Pancreas (tissue), 10 donors: ENCODE data around the gene GPR18. TPM values are rescaled to one million over a fixed set of nuclear protein-coding genes. Genes with fewer than 3 reads are reported as not detected.

Experiments
- ATAC-seq, 4 donors: fragments of 200-7000 bp; cut with Tn5 transposase; one replicate each; pipeline versions ENCODE4 v1.8.0 to v1.9.1; 2020; ENCODE audit warnings: mild to moderate bottlenecking in 4 of 4, moderate library complexity in 4 of 4
- DNase-seq, 6 donors: peaks; one replicate each; pipeline ENCODE4 v3.0.0-alpha.2; 2020
- FAIRE-seq: peaks from 2 replicates; lab custom pipeline; 2012; peaks lifted over from hg19 to GRCh38; lab: Jason Lieb, UNC
- H3K27ac ChIP-seq, 4 donors: fragments of 200-600 bp; sonication (generic); 1 replicate in 3 of 4; 2 replicates in 1 of 4; pipeline versions ENCODE4 v1.5.0 to v1.8.0; 2020
- H3K27me3 ChIP-seq, 4 donors: fragments of 200-600 bp; one replicate each; pipeline ENCODE4 v1.8.0; 2021
- H3K36me3 ChIP-seq, 3 donors: fragments of 200-600 bp; sonication (generic) in 1 of 3; one replicate each; pipeline versions ENCODE4 v1.5.0 to v1.8.0; 2020 to 2021
- H3K4me1 ChIP-seq, 3 donors: fragments of 200-600 bp; one replicate each; pipeline ENCODE4 v1.8.0; 2021
- H3K4me3 ChIP-seq, 4 donors: fragments of 200-600 bp; sonication (generic) in 2 of 4; one replicate each; pipeline versions ENCODE4 v1.5.0 to v1.8.0; 2020 to 2021
- H3K9me3 ChIP-seq, 4 donors: fragments of 200-600 bp; one replicate each; pipeline ENCODE4 v1.8.0; 2021
- CTCF ChIP-seq, 4 donors: fragments of 200-600 bp; sonication (generic) in 3 of 4; IDR thresholded peaks; one replicate each; pipeline versions ENCODE4 v1.5.0 to v1.8.0; 2021; ENCODE audit warnings: antibody characterized with exemption in 4 of 4
- WGBS, 2 donors: extraction: QIAGEN DNeasy Blood & Tissue Kit; methylation state at CpG; one replicate each; pipeline ENCODE4 v1.1.7; 2013; 5-methylcytosine and 5-hydroxymethylcytosine counted together
- intact Hi-C, 3 donors: fragments of 100-400 bp; cut with DNase I; formaldehyde crosslinking; loops; one replicate each; pipeline versions ENCODE4 v1.11.1 to v1.14.2; 2022
- polyA plus RNA-seq, 2 donors: library from polyadenylated mRNA; stranded (reverse); fragments of 200-250 nt; gene quantifications; one replicate each; pipeline ENCODE4 v1.2.3, GENCODE V29; 2013
- total RNA-seq, 6 donors: library from RNA; stranded (reverse); fragmentation: NEBNext Ultra II Directional in 4 of 6; extraction: Animal tissue kit (Norgen Biotek cat#: 25700) in 4 of 6; gene quantifications; one replicate each; pipeline versions ENCODE4 v1.2.1 to v1.2.4, GENCODE V29; 2021 to 2023
- donor health status: healthy with polysubstance abuse.
- donor health status: DM: no; HTN: no; CAD: no; lungs with moderate emphysema.
- donor health status: DM: no; HTN: no; CAD: no.
- donor health status: control.
- donor health status: control.
- donor health status: Bipolar disorder and iron deficiency.
- donor health status: DM: yes; HTN: yes; CAD: no.
- donor health status: DM: no; HTN: no; CAD: no.
- donor health status: DM: no; HTN: no; CAD: no.
- donor health status: DM: yes; HTN: yes; CAD: no.

Gene GPR18
- total and polyA plus RNA-seq, 8 donors = 0.14 to 0.22 TPM; not detected in 6

GRCh38 chr13:99273128-99273527 is 14.9 kb upstream of the GPR18 start:
- Histone ChIP-seq H3K27ac (no peak overlapping the region), H3K36me3 (no peaks in the 10 kb centered on the region), H3K4me3 (no peak overlapping the region), H3K4me1 (no peaks in the 10 kb centered on the region), H3K9me3 (no peaks in the 10 kb centered on the region), H3K27me3 (no peaks in the 10 kb centered on the region)
- intact Hi-C loops = no loop called here
- 95 to 96% methylated on average over 2 of the region's 2 CpGs for WGBS, 2 donors
- ATAC-seq = no peak
- no peak for DNase-seq
- TF ChIP-seq CTCF (IDR thresholded peaks at IDR 0.05) = no peak
- FAIRE-seq = no peak

GRCh38 chr13:99272481-99272880 is 14.3 kb upstream of the GPR18 start:
- Histone ChIP-seq H3K36me3 (no peaks in the 10 kb centered on the region), H3K4me3 (no peak overlapping the region), H3K9me3 (no peaks in the 10 kb centered on the region), H3K27ac (no peak overlapping the region), H3K4me1 (no peaks in the 10 kb centered on the region), H3K27me3 (no peaks in the 10 kb centered on the region)
- FAIRE-seq (no peak), DNase-seq (no peak), ATAC-seq (no peak)
- intact Hi-C loops = no loop called here
- TF ChIP-seq CTCF (IDR thresholded peaks at IDR 0.05) = no peak
- 97 to 99% methylated on average over 2 of the region's 2 CpGs for WGBS, 2 donors

DNA sequence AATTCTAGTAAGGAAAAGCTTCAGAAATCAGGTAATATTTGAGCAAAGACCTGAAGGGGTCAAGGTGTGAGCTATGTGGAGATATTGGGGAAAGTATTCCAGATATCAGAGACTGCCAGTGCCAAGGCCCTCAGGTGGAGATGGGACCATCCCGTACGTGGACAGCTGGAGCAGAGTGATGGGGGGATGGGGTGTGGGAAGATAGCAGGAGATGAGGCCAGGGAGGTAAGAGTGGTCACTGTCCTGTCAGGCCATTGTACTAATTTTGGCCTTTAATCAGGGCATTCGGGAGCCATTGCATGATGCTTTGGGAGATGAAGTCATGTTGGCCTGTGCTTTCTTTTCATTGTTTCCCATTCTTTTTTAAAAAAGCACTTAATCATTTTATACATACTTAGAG is 13.1 kb upstream of the GPR18 start:
- TF ChIP-seq CTCF (IDR thresholded peaks at IDR 0.05) = no peak
- intact Hi-C loops = no loop called here
- no peak for ATAC-seq
- DNase-seq = no peak
- Histone ChIP-seq H3K4me1 (no peaks in the 10 kb centered on the region), H3K27ac (no peak overlapping the region), H3K9me3 (no peaks in the 10 kb centered on the region), H3K36me3 (no peaks in the 10 kb centered on the region), H3K4me3 (no peak overlapping the region), H3K27me3 (no peaks in the 10 kb centered on the region)
- 80 to 92% methylated on average over 3 of the region's 3 CpGs for WGBS, 2 donors
- no peak for FAIRE-seq

- peak in 1 of 4 donors; percentile 12 for ATAC-seq
- no peak overlapping the region for H3K27ac ChIP-seq
- WGBS, 2 donors = 84 to 89% methylated on average over 2 of the region's 2 CpGs
Observed at GRCh38 chr13:99270518-99270917, 12.3 kb upstream of the GPR18 start.

More at GRCh38 chr13:99270518-99270917, 12.3 kb upstream of the GPR18 start:
- Histone ChIP-seq H3K4me3 (no peak overlapping the region), H3K9me3 (no peaks in the 10 kb centered on the region), H3K27me3 (no peaks in the 10 kb centered on the region), H3K36me3 (no peaks in the 10 kb centered on the region), H3K4me1 (no peaks in the 10 kb centered on the region)
- TF ChIP-seq CTCF (IDR thresholded peaks at IDR 0.05) = no peak
- intact Hi-C loops = no loop called here
- FAIRE-seq = no peak
- DNase-seq = no peak
